ENCODE measurements around the gene ATXN10. TPM values are rescaled to one million over a fixed set of nuclear protein-coding genes. Genes with fewer than 3 reads are reported as not detected.
"Not testable (repeated sequence)": the region's sequence is repeated elsewhere in the genome, so short reads cannot be mapped to it uniquely, and the experiment has no call there.

Gene ATXN10, protein sequence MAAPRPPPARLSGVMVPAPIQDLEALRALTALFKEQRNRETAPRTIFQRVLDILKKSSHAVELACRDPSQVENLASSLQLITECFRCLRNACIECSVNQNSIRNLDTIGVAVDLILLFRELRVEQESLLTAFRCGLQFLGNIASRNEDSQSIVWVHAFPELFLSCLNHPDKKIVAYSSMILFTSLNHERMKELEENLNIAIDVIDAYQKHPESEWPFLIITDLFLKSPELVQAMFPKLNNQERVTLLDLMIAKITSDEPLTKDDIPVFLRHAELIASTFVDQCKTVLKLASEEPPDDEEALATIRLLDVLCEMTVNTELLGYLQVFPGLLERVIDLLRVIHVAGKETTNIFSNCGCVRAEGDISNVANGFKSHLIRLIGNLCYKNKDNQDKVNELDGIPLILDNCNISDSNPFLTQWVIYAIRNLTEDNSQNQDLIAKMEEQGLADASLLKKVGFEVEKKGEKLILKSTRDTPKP
- 100 to 1,000 TPM in 1 of 4 donors, 10 to 100 TPM in 3; 28.4 to 184 (median 66.3) TPM for total RNA-seq

DNA sequence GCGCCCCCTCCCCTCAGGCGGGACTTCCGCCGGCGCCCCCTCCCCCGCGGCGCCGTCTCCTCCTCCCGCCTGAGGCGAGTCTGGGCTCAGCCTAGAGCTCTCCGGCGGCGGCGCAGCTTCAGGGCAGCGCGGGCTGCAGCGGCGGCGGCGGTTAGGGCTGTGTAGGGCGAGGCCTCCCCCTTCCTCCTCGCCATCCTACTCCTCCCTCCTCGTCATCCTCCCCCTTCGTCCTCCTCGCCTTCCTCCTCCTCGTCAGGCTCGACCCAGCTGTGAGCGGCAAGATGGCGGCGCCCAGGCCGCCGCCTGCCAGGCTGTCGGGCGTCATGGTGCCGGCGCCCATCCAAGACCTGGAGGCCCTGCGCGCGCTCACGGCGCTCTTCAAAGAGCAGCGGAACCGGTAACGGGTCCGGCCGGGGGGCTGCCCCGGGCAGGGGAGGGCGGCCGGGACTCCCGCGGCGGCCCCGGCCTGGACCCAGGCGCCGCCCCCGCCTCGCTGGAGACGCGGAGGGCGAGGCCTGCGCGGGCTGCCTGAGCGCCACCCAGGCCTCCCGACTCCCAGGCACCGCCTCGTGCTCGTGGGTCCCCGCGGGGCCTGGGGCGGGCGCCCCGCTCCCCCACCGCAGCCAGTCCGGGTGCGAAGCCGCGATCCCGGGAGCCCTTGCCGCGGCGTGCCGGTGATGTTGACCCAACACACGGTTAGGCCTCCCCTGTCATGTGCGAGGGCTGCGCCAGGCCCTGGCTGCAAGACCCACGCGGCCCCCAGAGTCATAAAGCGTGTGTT lies at the start of gene ATXN10:
Gene ATXN10, plus strand, starts transcription at position 52 of the 781 bp plus-strand sequence. Its CDS starts 230 bp downstream, at position 282.
- H3K9me3 ChIP-seq: no peaks in the 10 kb centered on the region
- peak within 1 kb of the TSS; percentile 72 to 80 (median 74) for H3K27ac ChIP-seq
- DNase-seq: peak; percentile 50 to 75 (median 71)
- peak within 1 kb of the TSS; percentile 68 to 93 (median 86) for H3K4me3 ChIP-seq
- no peaks in the 10 kb centered on the region for H3K36me3 ChIP-seq
- peaks cover 4 to 17% (median 7%) of the 10 kb centered on the region in 4 donors for H3K4me1 ChIP-seq
- H3K27me3 ChIP-seq: no peaks in the 10 kb centered on the region
- TF ChIP-seq, protein P1, sequence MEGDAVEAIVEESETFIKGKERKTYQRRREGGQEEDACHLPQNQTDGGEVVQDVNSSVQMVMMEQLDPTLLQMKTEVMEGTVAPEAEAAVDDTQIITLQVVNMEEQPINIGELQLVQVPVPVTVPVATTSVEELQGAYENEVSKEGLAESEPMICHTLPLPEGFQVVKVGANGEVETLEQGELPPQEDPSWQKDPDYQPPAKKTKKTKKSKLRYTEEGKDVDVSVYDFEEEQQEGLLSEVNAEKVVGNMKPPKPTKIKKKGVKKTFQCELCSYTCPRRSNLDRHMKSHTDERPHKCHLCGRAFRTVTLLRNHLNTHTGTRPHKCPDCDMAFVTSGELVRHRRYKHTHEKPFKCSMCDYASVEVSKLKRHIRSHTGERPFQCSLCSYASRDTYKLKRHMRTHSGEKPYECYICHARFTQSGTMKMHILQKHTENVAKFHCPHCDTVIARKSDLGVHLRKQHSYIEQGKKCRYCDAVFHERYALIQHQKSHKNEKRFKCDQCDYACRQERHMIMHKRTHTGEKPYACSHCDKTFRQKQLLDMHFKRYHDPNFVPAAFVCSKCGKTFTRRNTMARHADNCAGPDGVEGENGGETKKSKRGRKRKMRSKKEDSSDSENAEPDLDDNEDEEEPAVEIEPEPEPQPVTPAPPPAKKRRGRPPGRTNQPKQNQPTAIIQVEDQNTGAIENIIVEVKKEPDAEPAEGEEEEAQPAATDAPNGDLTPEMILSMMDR (IDR thresholded peaks at IDR 0.05): no peak
- TF ChIP-seq POLR2A (IDR thresholded peaks at IDR 0.05): peak; percentile 13 to 24

DNA sequence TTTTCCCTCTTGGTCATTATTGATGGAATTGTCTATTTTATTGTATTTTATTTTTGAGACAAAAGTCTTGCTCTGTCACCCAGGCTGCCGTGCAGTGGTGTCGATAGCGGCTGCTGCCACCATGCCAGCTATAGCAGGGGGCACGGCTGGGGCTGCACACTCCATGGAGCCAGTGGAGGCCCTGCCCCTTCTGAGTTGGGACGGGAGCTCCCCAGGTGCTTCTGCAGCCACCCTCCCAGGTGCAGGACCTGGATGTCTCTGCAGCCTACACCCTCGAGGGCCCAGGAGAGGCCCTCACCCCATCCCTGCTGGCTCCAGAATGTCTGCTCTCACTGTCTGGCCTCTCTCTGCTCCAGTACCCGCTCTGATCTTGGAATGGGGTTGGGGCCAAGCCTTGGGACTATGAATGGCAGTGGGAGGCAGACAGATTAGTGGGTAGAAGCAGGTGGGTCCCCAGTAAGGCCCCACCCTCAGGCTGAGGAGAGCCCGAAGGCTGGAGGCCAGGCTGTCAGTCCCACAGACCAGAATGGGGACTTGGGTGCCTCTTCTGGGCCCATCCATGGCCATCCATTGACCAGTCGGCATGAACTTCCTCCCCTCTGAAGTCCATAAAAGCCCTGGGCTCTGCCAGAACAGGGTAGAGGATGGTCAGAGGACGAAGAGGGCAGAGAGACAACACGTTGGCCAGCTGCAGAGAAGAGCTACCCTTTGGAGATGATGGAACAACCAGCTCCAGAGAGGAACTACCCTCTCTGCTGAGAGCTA lies 49.6 kb upstream of the ATXN10 start:
- Histone ChIP-seq H3K36me3 (no peaks in the 10 kb centered on the region), H3K4me1 (no peaks in the 10 kb centered on the region), H3K27ac (no peak overlapping the region), H3K27me3 (no peaks in the 10 kb centered on the region), H3K9me3 (peaks cover 0 to 4% (median 0%) of the 10 kb centered on the region in 4 donors), H3K4me3 (no peak overlapping the region)
- no peak for TF ChIP-seq POLR2A (IDR thresholded peaks at IDR 0.05)
- TF ChIP-seq, protein P1 (IDR thresholded peaks at IDR 0.05): no peak
- DNase-seq: peak in 1 of 3 donors; percentile 23

DNA sequence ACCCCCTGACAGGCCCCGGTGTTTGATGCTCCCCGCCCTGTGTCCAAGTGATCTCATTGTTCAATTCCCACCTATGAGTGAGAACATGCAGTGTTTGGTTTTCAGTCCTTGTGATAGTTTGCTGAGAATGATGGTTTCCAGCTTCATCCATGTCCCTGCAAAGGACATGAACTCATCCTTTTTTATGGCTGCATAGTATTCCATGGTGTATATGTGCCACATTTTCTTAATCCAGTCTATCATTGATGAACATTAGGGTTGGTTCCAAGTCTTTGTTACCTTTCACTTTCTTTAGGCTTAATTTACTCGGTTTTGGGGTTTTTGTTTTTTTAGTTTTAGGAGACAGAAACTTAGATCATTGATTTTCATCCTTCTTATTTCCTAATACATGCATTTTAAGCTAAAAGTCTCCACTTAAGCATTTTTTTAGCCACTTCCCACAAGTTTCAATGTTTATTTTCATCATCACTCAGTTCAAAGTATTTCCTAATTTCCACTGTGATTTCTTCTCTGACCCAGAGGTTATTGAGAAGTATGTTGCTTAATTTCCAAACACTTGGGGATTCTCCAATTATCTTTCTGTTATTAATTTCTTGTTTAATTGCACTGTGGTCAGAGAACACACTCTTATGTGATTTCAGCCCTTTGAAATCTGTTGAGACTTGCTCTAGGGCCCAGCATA lies 48.0 kb upstream of the ATXN10 start:
- H3K27me3 ChIP-seq, H3K9me3 ChIP-seq, H3K36me3 ChIP-seq, H3K27ac ChIP-seq, H3K4me1 ChIP-seq, DNase-seq, H3K4me3 ChIP-seq: not testable (repeated sequence)

DNA sequence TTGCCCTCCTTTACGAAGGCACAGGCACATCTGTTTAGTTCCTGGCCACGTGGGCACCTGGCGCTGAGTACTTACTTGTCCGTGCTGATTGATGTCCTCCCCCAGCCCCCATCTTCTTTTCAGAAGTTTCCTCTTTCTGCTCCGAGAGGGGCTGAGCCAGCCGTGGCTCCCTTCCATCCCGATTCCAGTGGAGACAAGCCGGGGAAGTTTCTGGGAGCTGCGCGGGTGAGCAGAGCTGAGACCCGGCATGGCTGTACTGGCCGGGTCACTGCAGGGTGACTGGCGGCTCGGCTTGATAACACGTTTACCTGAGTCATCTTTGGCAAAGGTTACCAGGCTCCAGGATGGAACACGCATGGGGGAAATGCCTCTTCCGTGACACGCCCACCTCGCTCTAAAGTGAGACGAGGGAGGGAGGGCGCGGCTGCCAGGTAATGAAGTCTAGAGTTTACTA lies 45.4 kb upstream of the ATXN10 start:
- DNase-seq: peak in 2 of 3 donors; percentile 68 to 81
- H3K27ac ChIP-seq: no peak overlapping the region

DNA sequence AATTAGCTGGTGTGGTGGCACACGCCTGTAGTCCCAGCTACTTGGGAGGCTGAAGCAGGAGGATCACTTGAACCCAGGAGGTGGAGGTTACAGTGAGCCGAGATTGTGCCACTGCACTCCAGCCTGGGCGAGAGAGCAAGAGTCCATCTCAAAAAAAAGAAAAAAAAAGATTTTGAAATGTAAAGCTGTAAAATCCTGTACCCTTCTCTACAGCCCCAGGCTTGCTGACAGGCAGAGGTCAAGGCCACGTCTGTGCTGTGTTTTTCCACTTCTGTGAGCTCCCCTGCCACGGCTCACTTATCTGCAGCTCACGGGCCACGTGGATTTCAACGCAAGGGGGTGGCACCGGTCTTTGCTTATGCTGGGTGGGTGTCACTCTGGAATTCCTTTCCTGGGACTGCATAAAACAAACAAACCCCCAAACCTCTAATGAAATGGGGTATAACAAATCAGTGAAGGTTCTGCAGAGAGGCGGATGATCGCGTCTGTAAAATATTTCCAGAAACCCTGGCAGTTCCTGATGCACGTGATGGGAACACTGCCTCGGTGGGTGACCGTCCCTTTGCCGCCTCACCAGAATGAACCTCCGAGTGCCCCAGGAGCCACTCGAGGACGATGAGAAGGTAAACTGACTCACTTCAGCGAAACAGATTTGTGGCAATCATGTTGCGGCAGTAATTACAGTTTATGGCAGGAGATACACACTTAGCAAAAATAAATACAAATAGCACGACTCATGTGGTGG lies 44.0 kb upstream of the ATXN10 start:
- Histone ChIP-seq H3K36me3 (no peaks in the 10 kb centered on the region), H3K9me3 (no peaks in the 10 kb centered on the region), H3K4me3 (no peak overlapping the region), H3K27ac (no peak overlapping the region), H3K27me3 (no peaks in the 10 kb centered on the region), H3K4me1 (no peaks in the 10 kb centered on the region)
- peak in 1 of 3 donors; percentile 16 for DNase-seq
- TF ChIP-seq, protein P1 (IDR thresholded peaks at IDR 0.05): no peak
- TF ChIP-seq POLR2A (IDR thresholded peaks at IDR 0.05): no peak

More for the DNA sequence above, 45.4 kb upstream of the ATXN10 start:
- Histone ChIP-seq H3K9me3 (no peaks in the 10 kb centered on the region), H3K4me3 (peak overlapping the region in 1 of 4 donors; percentile 11), H3K27me3 (no peaks in the 10 kb centered on the region), H3K36me3 (no peaks in the 10 kb centered on the region), H3K4me1 (no peaks in the 10 kb centered on the region)
- TF ChIP-seq, protein P1 (IDR thresholded peaks at IDR 0.05): no peak
